GM12891 (cell line): ENCODE results near the gene SLC25A26.

Source experiments
- POLR2A ChIP-seq: IDR thresholded peaks from 2 replicates; pipeline ENCODE4 v1.6.1; 2011; ENCODE audit warnings: low read depth, low read length, control low read depth
- POLR2AphosphoS5 ChIP-seq: IDR thresholded peaks from 2 replicates; pipeline ENCODE4 v1.6.1; 2011; ENCODE audit warnings: low read depth, low read length, control low read depth
- SPI1 ChIP-seq: IDR thresholded peaks from 2 replicates; pipeline ENCODE4 v1.6.1; 2011; ENCODE audit warnings: low read depth, low read length, control low read depth

- TF ChIP-seq POLR2A (no peak), POLR2AphosphoS5 (no peak), SPI1 (no peak)
These were observed 50.4 kb downstream of the SLC25A26 start for GRCh38 chr3:66271231-66271630.
